PFSK-1 (cell line): ENCODE data around the gene MCM10.

Experiments
- FOXP2 ChIP-seq: optimal IDR thresholded peaks from 2 replicates; pipeline ENCODE3; 2011; ENCODE audit warnings: borderline replicate concordance, control low read depth, inconsistent platforms; ENCODE audit not compliant: insufficient read depth; ENCODE audit errors: extremely low read length, extremely low read depth
- POLR2AphosphoS5 ChIP-seq: IDR thresholded peaks from 2 replicates; pipeline ENCODE4 v1.6.1; 2012; ENCODE audit warnings: low read depth, mild to moderate bottlenecking, control low read depth, low read length, moderate library complexity
- SIN3A ChIP-seq: IDR thresholded peaks from 2 replicates; pipeline ENCODE4 v1.6.1; 2012; ENCODE audit warnings: mild to moderate bottlenecking, low read length, moderate library complexity, borderline replicate concordance; ENCODE audit not compliant: insufficient read depth
- TAF1 ChIP-seq: IDR thresholded peaks from 2 replicates; pipeline ENCODE4 v1.6.1; 2012; ENCODE audit warnings: low read length, control low read depth, borderline replicate concordance; ENCODE audit not compliant: insufficient read depth
- TF ChIP-seq, protein P1 (sequence below), 2 experiments: IDR thresholded peaks; 2 replicates each; pipeline versions ENCODE4 v1.6.1 to v1.8.0; 2011 to 2012; ENCODE audit warnings: low read depth in 2 of 2, low read length in 2 of 2, control low read depth in 1 of 2, inconsistent platforms in 1 of 2, mild to moderate bottlenecking in 1 of 2, moderate library complexity in 1 of 2; ENCODE audit not compliant: insufficient read depth in 1 of 2

Gene MCM10

DNA sequence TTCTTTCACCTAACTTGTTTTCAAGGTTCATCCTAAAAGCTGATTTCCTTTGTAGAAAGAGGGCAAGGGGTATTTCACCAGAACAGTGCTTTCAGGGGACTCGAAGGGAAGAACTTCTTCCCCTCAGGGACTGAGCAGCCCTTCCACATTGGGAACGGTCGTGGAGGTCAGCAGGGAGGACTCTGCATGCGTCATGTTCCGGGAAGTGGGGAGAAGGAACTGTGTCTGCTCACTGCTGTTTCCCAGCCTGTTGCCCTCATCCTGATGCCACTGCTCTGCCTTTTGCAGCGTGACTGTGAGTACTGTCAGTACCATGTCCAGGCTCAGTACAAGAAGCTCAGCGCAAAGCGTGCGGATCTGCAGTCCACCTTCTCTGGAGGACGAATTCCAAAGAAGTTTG, 27.2 kb downstream of the MCM10 start:
- TF ChIP-seq, protein P1, sequence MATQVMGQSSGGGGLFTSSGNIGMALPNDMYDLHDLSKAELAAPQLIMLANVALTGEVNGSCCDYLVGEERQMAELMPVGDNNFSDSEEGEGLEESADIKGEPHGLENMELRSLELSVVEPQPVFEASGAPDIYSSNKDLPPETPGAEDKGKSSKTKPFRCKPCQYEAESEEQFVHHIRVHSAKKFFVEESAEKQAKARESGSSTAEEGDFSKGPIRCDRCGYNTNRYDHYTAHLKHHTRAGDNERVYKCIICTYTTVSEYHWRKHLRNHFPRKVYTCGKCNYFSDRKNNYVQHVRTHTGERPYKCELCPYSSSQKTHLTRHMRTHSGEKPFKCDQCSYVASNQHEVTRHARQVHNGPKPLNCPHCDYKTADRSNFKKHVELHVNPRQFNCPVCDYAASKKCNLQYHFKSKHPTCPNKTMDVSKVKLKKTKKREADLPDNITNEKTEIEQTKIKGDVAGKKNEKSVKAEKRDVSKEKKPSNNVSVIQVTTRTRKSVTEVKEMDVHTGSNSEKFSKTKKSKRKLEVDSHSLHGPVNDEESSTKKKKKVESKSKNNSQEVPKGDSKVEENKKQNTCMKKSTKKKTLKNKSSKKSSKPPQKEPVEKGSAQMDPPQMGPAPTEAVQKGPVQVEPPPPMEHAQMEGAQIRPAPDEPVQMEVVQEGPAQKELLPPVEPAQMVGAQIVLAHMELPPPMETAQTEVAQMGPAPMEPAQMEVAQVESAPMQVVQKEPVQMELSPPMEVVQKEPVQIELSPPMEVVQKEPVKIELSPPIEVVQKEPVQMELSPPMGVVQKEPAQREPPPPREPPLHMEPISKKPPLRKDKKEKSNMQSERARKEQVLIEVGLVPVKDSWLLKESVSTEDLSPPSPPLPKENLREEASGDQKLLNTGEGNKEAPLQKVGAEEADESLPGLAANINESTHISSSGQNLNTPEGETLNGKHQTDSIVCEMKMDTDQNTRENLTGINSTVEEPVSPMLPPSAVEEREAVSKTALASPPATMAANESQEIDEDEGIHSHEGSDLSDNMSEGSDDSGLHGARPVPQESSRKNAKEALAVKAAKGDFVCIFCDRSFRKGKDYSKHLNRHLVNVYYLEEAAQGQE (IDR thresholded peaks at IDR 0.05; ENCODE audit: insufficient read depth in 1 of 2, low read depth in 2 of 2, low read length in 2 of 2): no peak
- TF ChIP-seq TAF1 (no peak), FOXP2 (no peak), POLR2AphosphoS5 (no peak), SIN3A (no peak)

DNA sequence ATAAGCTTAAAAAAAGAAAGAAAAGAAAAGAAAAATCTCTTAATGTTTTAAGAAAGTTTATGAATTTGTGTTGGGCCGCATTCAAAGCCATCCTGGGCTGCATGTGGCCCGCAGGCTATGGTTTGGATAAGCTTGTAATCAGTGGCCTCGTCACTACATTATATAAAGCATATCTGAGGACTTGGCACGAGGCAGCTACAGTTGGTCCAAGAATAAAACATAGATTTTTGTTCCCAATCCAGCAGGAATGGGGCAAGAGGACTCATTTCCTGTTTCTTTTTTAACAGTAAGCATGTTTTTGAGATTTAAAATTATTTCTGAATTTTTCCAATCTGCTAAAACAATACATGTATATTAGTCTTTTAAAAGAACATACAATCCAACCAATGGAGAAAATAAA, 28.6 kb downstream of the MCM10 start:
- TF ChIP-seq, protein P1 (IDR thresholded peaks at IDR 0.05; ENCODE audit: insufficient read depth in 1 of 2, low read depth in 2 of 2, low read length in 2 of 2): no peak
- TF ChIP-seq FOXP2 (no peak), SIN3A (no peak), TAF1 (no peak), POLR2AphosphoS5 (no peak)

DNA sequence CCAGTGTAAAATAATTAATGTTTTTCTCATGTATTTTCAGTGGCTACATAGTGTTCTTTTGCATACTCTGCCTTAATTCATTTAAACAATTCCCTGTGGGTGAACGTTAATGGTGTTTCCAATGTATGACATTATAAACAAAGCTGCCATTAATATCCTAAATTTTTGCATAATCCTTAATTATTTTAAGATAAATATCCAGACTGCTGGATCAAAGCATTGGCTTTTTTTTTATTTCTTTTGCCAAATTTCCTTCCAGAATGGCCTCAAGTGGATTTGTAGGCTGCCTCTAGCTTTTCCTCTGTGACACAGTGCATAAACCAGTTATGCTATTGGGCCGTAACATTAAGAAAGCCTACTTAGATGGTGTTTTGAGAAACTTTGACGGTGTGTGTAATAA, 29.5 kb downstream of the MCM10 start:
- TF ChIP-seq FOXP2: no peak
- no peak for TF ChIP-seq TAF1
- TF ChIP-seq POLR2AphosphoS5: no peak
- TF ChIP-seq, protein P1 (IDR thresholded peaks at IDR 0.05; ENCODE audit: insufficient read depth in 1 of 2, low read depth in 2 of 2, low read length in 2 of 2): no peak
- no peak for TF ChIP-seq SIN3A

DNA sequence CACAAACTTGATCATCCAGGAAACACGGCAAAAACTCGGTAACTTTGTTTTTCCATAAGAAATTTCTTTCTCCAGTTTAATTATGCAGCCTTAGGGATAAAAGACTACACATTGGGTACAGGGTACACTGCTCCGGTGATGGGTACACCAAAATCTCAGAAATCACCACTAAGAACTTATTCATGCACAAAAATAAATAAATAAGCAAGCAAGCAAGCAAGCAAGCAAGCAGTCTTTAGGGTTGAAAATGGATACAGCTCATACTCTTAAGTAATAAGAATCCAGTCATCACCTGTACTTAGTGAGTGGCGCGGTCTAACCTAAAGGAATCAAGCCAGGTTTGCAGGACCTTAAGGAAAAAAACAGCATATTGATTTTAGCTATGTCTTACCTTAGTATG, 30.0 kb downstream of the MCM10 start:
- TF ChIP-seq, protein P1 (IDR thresholded peaks at IDR 0.05; ENCODE audit: insufficient read depth in 1 of 2, low read depth in 2 of 2, low read length in 2 of 2): no peak
- TF ChIP-seq SIN3A (no peak), FOXP2 (no peak), POLR2AphosphoS5 (no peak), TAF1 (no peak)

DNA sequence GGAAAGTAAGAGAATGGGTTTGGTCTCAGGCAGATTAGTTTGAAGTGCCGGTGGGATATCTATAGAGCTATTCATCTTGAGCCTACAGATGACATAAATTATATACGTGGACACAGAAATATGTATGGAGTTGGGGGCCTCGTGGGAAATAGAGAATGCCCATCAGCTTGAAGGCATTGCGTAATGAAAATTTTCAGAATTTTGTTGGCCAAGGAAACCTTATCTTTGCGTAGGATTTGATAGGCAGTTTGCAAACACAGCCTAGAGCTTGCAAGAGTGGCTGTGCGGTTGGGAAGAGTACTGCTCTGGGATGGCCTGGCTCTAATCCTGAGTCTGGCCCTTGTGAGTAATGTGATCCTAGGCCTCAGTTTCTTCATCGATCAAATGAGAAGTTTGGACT, 32.3 kb downstream of the MCM10 start:
- TF ChIP-seq FOXP2 (no peak), POLR2AphosphoS5 (no peak), TAF1 (no peak), SIN3A (no peak)
- TF ChIP-seq, protein P1 (IDR thresholded peaks at IDR 0.05; ENCODE audit: insufficient read depth in 1 of 2, low read depth in 2 of 2, low read length in 2 of 2): no peak
